IMR-90 (cell line): Measurements from ENCODE around the gene C1orf159. TPM values are rescaled to one million over a fixed set of nuclear protein-coding genes. Genes with fewer than 3 reads are reported as not detected.

Source experiments
- ATAC-seq: fragments of 200-7000 bp; cut with Tn5 transposase; 2 replicates; pipeline ENCODE4 v1.9.1; 2020; ENCODE audit warnings: low read depth, mild to moderate bottlenecking, moderate library complexity
- BruUV-seq: library from RNA; stranded (reverse); fragments of 400-500 nt; replicated peaks from 2 replicates; lab custom pipeline; 2021; lab: Mats Ljungman, UMichigan
- CTCF ChIA-PET: fragments of 300-600 bp; formaldehyde crosslinking; extraction: SDS; loops from one replicate; lab custom pipeline; 2021; ENCODE audit warnings: antibody characterized with exemption; lab: Yijun Ruan, JAX
- POLR2A ChIA-PET: fragments of 300-600 bp; sonication (Branson Sonifier 250); formaldehyde crosslinking; loops from one replicate; lab custom pipeline; 2022; ENCODE audit warnings: antibody characterized with exemption; ENCODE audit not compliant: unreplicated experiment; lab: Charles Lee
- DNase-seq: peaks from one replicate; pipeline ENCODE4 v3.0.0; 2013
- H2AFZ ChIP-seq: replicated peaks from 2 replicates; pipeline ENCODE3; 2013; ENCODE audit warnings: low read length, mild to moderate bottlenecking; ENCODE audit not compliant: poor library complexity
- H2AK5ac ChIP-seq: 2 replicates; pipeline ENCODE4 v1.6.1; 2013; ENCODE audit warnings: low read depth, low read length, inconsistent platforms
- H2AK9ac ChIP-seq: replicated peaks from 2 replicates; pipeline ENCODE3; 2013; ENCODE audit warnings: mild to moderate bottlenecking, low read depth, low read length, moderate library complexity; ENCODE audit not compliant: poor library complexity
- H2BK120ac ChIP-seq: 2 replicates; pipeline ENCODE4 v1.6.1; 2013; ENCODE audit warnings: low read depth, low read length, inconsistent platforms
- H2BK15ac ChIP-seq: 3 replicates; pipeline ENCODE4 v1.6.1; 2013; ENCODE audit warnings: low read depth, low read length, inconsistent platforms
- H2BK20ac ChIP-seq: 2 replicates; pipeline ENCODE4 v1.6.1; 2013; ENCODE audit warnings: low read depth, mild to moderate bottlenecking, inconsistent platforms, low read length, moderate library complexity
- H2BK5ac ChIP-seq: 2 replicates; pipeline ENCODE4 v1.6.1; 2013; ENCODE audit warnings: mild to moderate bottlenecking, low read depth, low read length, inconsistent platforms; ENCODE audit not compliant: poor library complexity, severe bottlenecking
- H3K14ac ChIP-seq: replicated peaks from 2 replicates; pipeline ENCODE4 v1.6.1; 2013; ENCODE audit warnings: low read depth, low read length, inconsistent platforms
- H3K18ac ChIP-seq: 2 replicates; pipeline ENCODE4 v1.6.1; 2013; ENCODE audit warnings: low read depth, low read length, control low read depth
- H3K23ac ChIP-seq: 2 replicates; pipeline ENCODE4 v1.6.1; 2013; ENCODE audit warnings: low read depth, low read length, inconsistent platforms
- H3K27ac ChIP-seq: 2 replicates; pipeline ENCODE4 v1.5.1; 2013; ENCODE audit warnings: mild to moderate bottlenecking, control low read depth, low read length; ENCODE audit not compliant: insufficient read depth
- H3K27me3 ChIP-seq: 2 replicates; pipeline ENCODE4 v1.6.1; 2013; ENCODE audit warnings: low read length; ENCODE audit not compliant: control insufficient read depth, insufficient read depth
- H3K36me3 ChIP-seq: 2 replicates; pipeline ENCODE4 v1.6.1; 2013; ENCODE audit warnings: low read length, mixed read lengths; ENCODE audit not compliant: control insufficient read depth, insufficient read depth
- H3K4ac ChIP-seq: 2 replicates; pipeline ENCODE4 v1.6.1; 2013; ENCODE audit warnings: low read depth, low read length, inconsistent platforms
- H3K4me1 ChIP-seq: 2 replicates; pipeline ENCODE4 v1.6.1; 2013; ENCODE audit warnings: low read length, mixed read lengths; ENCODE audit not compliant: control insufficient read depth, insufficient read depth
- H3K4me2 ChIP-seq: 2 replicates; pipeline ENCODE4 v1.6.1; 2013; ENCODE audit warnings: low read depth, mild to moderate bottlenecking, control low read depth, low read length, moderate library complexity
- H3K4me3 ChIP-seq: 2 replicates; pipeline ENCODE4 v1.5.1; 2013; ENCODE audit warnings: low read depth, mild to moderate bottlenecking, control low read depth, low read length, moderate library complexity; ENCODE audit not compliant: insufficient read depth
- H3K56ac ChIP-seq: 2 replicates; pipeline ENCODE4 v1.6.1; 2013; ENCODE audit warnings: low read length, inconsistent platforms; ENCODE audit not compliant: insufficient read depth; ENCODE audit errors: extremely low read depth
- H3K79me1 ChIP-seq, 2 experiments: 2 replicates each; pipeline ENCODE4 v1.6.1; 2013; ENCODE audit warnings: low read length in 2 of 2, inconsistent platforms in 1 of 2, low read depth in 1 of 2
- H3K9ac ChIP-seq: 2 replicates; pipeline ENCODE4 v1.6.1; 2013; ENCODE audit warnings: low read depth, low read length, control low read depth
- H3K9me1 ChIP-seq: 2 replicates; pipeline ENCODE4 v1.6.1; 2013; ENCODE audit warnings: low read length, inconsistent platforms; ENCODE audit not compliant: insufficient read depth
- H3K9me3 ChIP-seq: 2 replicates; pipeline ENCODE4 v1.6.1; 2013; ENCODE audit warnings: low read length; ENCODE audit not compliant: control insufficient read depth, insufficient read depth
- H4K20me1 ChIP-seq: 2 replicates; pipeline ENCODE4 v1.6.1; 2013; ENCODE audit warnings: low read length, inconsistent platforms; ENCODE audit not compliant: insufficient read depth
- H4K5ac ChIP-seq: 2 replicates; pipeline ENCODE4 v1.6.1; 2013; ENCODE audit warnings: mild to moderate bottlenecking, low read depth, low read length, control low read depth
- H4K8ac ChIP-seq, 2 experiments: 2 replicates each; pipeline ENCODE4 v1.6.1; 2013; ENCODE audit warnings: low read depth in 2 of 2, low read length in 2 of 2, control low read depth in 1 of 2, inconsistent platforms in 1 of 2
- H4K91ac ChIP-seq: 2 replicates; pipeline ENCODE4 v1.6.1; 2013; ENCODE audit warnings: low read depth, low read length, inconsistent platforms; ENCODE audit not compliant: insufficient read depth
- BHLHE40 ChIP-seq: fragments of 150-350 bp; IDR thresholded peaks from 2 replicates; pipeline ENCODE4 v1.6.1; 2016; ENCODE audit warnings: mild to moderate bottlenecking, low read depth, low read length
- CEBPB ChIP-seq: IDR thresholded peaks from 2 replicates; pipeline ENCODE4 v1.6.1; 2012; ENCODE audit warnings: low read depth, low read length, improper control_type of control experiment
- CHD1 ChIP-seq: IDR thresholded peaks from 2 replicates; pipeline ENCODE4 v1.6.1; 2012; ENCODE audit warnings: low read depth, low read length, improper control_type of control experiment
- ELK1 ChIP-seq: fragments of 150-350 bp; IDR thresholded peaks from 2 replicates; pipeline ENCODE4 v1.6.1; 2016; ENCODE audit warnings: low read depth, mild to moderate bottlenecking, low read length, moderate library complexity, borderline replicate concordance
- FOS ChIP-seq: fragments of 150-350 bp; IDR thresholded peaks from 2 replicates; pipeline ENCODE4 v1.6.1; 2016; ENCODE audit warnings: low read depth, low read length
- MAFK ChIP-seq: IDR thresholded peaks from 2 replicates; pipeline ENCODE4 v1.6.1; 2012; ENCODE audit warnings: low read depth, low read length, improper control_type of control experiment
- MAZ ChIP-seq: IDR thresholded peaks from 2 replicates; pipeline ENCODE4 v1.6.1; 2012; ENCODE audit warnings: low read depth, mild to moderate bottlenecking, low read length, improper control_type of control experiment, moderate library complexity, borderline replicate concordance
- NFE2L2 ChIP-seq: fragments of 150-350 bp; IDR thresholded peaks from 2 replicates; pipeline ENCODE4 v1.6.1; 2016; ENCODE audit warnings: low read depth, mild to moderate bottlenecking, low read length
- POLR2A ChIP-seq: IDR thresholded peaks from 2 replicates; pipeline ENCODE4 v1.6.1; 2012; ENCODE audit warnings: mild to moderate bottlenecking, low read depth, low read length
- RAD21 ChIP-seq: IDR thresholded peaks from 2 replicates; pipeline ENCODE4 v1.6.1; 2012; ENCODE audit warnings: low read length, improper control_type of control experiment
- RCOR1 ChIP-seq: IDR thresholded peaks from 2 replicates; pipeline ENCODE4 v1.6.1; 2012; ENCODE audit warnings: mild to moderate bottlenecking, low read length, improper control_type of control experiment; ENCODE audit not compliant: insufficient replicate concordance
- RFX5 ChIP-seq: IDR thresholded peaks from 2 replicates; pipeline ENCODE4 v1.8.0; 2012; ENCODE audit warnings: low read depth, mild to moderate bottlenecking, low read length, moderate library complexity
- SMC3 ChIP-seq: fragments of 150-350 bp; IDR thresholded peaks from 2 replicates; pipeline ENCODE4 v1.6.1; 2016; ENCODE audit warnings: low read depth, mild to moderate bottlenecking, antibody characterized with exemption, low read length, moderate library complexity
- WGBS, 2 experiments: methylation state at CpG; one replicate each; pipeline versions ENCODE4 v1.1.5 to v1.1.7; 2013; ENCODE audit warnings: missing lambda C conversion rate in 2 of 2; ENCODE audit not compliant: insufficient read length in 1 of 2; ENCODE audit errors: extremely low coverage in 2 of 2; 5-methylcytosine and 5-hydroxymethylcytosine counted together
- dilution Hi-C: fragments of 300-500 bp; cut with HindIII; formaldehyde crosslinking; loops from one replicate; pipeline ENCODE4 v1.14.3; 2018; ENCODE audit warnings: low sequenced_read_pairs; ENCODE audit not compliant: unreplicated experiment
- in situ Hi-C: fragments of 300-500 bp; cut with MboI; formaldehyde crosslinking; loops from 3 replicates; pipeline ENCODE4 v1.14.3; 2019; ENCODE audit warnings: low sequenced_read_pairs, inconsistent platforms, mixed read lengths
- intact Hi-C: fragments of 100-400 bp; cut with micrococcal nuclease; formaldehyde crosslinking; loops from 2 replicates; pipeline ENCODE4 v1.10.0; 2022
- polyA plus RNA-seq, 3 experiments: library from polyadenylated mRNA; depleted of rRNA; stranded (reverse); fragments of >200 nt; gene quantifications; 2 replicates each; pipeline ENCODE4 v1.2.3, GENCODE V29; 2012; ENCODE audit warnings: low replicate concordance in 1 of 3
- total RNA-seq: library from RNA; depleted of rRNA; stranded (reverse); fragments of >200 nt; gene quantifications from 2 replicates; pipeline ENCODE4 v1.2.3, GENCODE V29; 2012
- TF ChIP-seq, protein P1 (sequence below): conservative IDR thresholded peaks from 2 replicates; pipeline ENCODE4 v1.5.1; 2012; ENCODE audit warnings: mild to moderate bottlenecking, low read depth, low read length, improper control_type of control experiment
- TF ChIP-seq, protein P2 (sequence below): fragments of 150-350 bp; IDR thresholded peaks from 2 replicates; pipeline ENCODE4 v1.6.1; 2017; ENCODE audit warnings: mild to moderate bottlenecking, antibody characterized with exemption, low read length, low read depth

The C1orf159 gene
- total and polyA plus RNA-seq, 2 of the 4 experiments (the other 2 are of a cell fraction) = 2.9 to 12.6 TPM

DNA sequence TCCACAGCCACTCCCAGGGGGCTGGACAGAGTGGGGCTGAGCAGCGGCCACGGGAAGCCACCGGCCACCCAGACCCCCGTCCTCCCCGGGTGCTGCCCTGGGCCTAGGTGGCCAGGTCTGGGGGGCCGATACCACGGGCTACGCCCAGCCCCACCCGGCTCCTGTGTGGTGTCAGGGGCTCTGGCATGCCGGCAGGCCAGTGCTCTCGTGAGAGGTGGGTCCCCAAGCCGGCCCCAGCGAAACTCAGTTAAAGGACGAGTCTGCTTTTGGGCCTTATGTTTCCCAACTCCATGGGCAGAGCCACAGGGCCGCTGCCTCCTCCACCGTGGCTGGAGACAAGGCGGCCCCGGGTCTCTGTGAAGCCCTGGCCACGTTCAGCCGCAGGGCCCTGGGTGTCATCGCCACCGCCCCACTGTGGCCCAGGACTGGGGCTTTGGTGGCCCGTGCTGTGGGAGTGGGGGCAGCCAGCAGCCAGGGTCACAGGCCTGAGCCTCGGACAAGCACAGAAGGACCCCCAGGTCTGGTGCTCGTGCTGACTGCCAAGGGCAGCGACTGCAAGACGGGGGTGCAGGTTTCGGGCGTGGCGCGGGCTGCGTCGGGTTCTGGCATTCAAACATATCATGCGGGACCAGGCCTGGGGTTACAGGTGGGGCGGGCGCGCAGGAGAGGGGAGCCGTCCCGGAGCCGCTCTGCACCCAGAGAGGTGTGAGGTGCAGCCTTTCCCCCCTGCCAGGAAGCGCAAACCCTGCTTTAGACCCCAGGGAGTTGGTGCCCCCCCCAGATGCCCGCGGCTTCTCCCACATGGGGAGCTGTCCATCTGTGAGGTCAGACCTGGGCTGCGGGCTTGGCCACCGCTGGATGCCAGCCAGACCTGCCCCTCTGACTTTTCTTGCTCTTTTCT, 11.9 kb upstream of the C1orf159 start:
- peaks cover 3% of the 10 kb centered on the region for H3K27me3 ChIP-seq
- 0 out of 2 replicates have a peak, but pooled peaks cover 3% of the 10 kb centered on the region for H3K9me3 ChIP-seq
- peak overlapping the region; percentile 42 for H2AK9ac ChIP-seq
- no TSS peak for BruUV-seq
- no peak overlapping the region for H3K4me2 ChIP-seq
- H3K9me1 ChIP-seq = peaks cover 9% of the 10 kb centered on the region
- no peak overlapping the region for H3K4me3 ChIP-seq
- no peak overlapping the region for H2AK5ac ChIP-seq
- no peak for ATAC-seq
- no peak overlapping the region for H4K5ac ChIP-seq
- intact Hi-C loops (no loop called here), in situ Hi-C loops (no loop called here), dilution Hi-C loops (no loop called here)
- DNase-seq = no peak
- H3K36me3 ChIP-seq = no peaks in the 10 kb centered on the region
- H4K8ac ChIP-seq = no peak overlapping the region
- no peak overlapping the region for H3K4ac ChIP-seq
- TF ChIP-seq CHD1 (no peak), SMC3 (no peak), POLR2A (no peak), MAZ (no peak), RAD21 (no peak), RFX5 (no peak), ELK1 (no peak), MAFK (no peak), RCOR1 (no peak), BHLHE40 (no peak), FOS (no peak), CEBPB (no peak), NFE2L2 (no peak)
- TF ChIP-seq, protein P1, sequence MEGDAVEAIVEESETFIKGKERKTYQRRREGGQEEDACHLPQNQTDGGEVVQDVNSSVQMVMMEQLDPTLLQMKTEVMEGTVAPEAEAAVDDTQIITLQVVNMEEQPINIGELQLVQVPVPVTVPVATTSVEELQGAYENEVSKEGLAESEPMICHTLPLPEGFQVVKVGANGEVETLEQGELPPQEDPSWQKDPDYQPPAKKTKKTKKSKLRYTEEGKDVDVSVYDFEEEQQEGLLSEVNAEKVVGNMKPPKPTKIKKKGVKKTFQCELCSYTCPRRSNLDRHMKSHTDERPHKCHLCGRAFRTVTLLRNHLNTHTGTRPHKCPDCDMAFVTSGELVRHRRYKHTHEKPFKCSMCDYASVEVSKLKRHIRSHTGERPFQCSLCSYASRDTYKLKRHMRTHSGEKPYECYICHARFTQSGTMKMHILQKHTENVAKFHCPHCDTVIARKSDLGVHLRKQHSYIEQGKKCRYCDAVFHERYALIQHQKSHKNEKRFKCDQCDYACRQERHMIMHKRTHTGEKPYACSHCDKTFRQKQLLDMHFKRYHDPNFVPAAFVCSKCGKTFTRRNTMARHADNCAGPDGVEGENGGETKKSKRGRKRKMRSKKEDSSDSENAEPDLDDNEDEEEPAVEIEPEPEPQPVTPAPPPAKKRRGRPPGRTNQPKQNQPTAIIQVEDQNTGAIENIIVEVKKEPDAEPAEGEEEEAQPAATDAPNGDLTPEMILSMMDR = no peak
- TF ChIP-seq, protein P2, sequence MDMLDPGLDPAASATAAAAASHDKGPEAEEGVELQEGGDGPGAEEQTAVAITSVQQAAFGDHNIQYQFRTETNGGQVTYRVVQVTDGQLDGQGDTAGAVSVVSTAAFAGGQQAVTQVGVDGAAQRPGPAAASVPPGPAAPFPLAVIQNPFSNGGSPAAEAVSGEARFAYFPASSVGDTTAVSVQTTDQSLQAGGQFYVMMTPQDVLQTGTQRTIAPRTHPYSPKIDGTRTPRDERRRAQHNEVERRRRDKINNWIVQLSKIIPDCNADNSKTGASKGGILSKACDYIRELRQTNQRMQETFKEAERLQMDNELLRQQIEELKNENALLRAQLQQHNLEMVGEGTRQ = no peak
- no peaks in the 10 kb centered on the region for H4K20me1 ChIP-seq
- H2BK5ac ChIP-seq = no peak overlapping the region
- no peak overlapping the region for H3K18ac ChIP-seq
- H3K27ac ChIP-seq = no peak overlapping the region
- no peak overlapping the region for H3K14ac ChIP-seq
- no peak overlapping the region for H3K23ac ChIP-seq
- H3K9ac ChIP-seq = no peak overlapping the region
- ChIA-PET POLR2A (no interaction called here), CTCF (no interaction called here)
- H4K91ac ChIP-seq = no peak overlapping the region
- WGBS, 2 experiments = 86% methylated on average over 29 of the region's 45 CpGs; no CpG with 5 or more reads in 1 of the 2 experiments
- H3K56ac ChIP-seq = no peak overlapping the region
- H3K79me1 ChIP-seq = no peaks in the 10 kb centered on the region
- no peak overlapping the region for H2BK15ac ChIP-seq
- H2BK20ac ChIP-seq = no peak overlapping the region
- H2AFZ ChIP-seq = no peak overlapping the region
- no peaks in the 10 kb centered on the region for H3K4me1 ChIP-seq
- no peak overlapping the region for H2BK120ac ChIP-seq
